ENCODE measurements around the gene ONECUT2.

DNA sequence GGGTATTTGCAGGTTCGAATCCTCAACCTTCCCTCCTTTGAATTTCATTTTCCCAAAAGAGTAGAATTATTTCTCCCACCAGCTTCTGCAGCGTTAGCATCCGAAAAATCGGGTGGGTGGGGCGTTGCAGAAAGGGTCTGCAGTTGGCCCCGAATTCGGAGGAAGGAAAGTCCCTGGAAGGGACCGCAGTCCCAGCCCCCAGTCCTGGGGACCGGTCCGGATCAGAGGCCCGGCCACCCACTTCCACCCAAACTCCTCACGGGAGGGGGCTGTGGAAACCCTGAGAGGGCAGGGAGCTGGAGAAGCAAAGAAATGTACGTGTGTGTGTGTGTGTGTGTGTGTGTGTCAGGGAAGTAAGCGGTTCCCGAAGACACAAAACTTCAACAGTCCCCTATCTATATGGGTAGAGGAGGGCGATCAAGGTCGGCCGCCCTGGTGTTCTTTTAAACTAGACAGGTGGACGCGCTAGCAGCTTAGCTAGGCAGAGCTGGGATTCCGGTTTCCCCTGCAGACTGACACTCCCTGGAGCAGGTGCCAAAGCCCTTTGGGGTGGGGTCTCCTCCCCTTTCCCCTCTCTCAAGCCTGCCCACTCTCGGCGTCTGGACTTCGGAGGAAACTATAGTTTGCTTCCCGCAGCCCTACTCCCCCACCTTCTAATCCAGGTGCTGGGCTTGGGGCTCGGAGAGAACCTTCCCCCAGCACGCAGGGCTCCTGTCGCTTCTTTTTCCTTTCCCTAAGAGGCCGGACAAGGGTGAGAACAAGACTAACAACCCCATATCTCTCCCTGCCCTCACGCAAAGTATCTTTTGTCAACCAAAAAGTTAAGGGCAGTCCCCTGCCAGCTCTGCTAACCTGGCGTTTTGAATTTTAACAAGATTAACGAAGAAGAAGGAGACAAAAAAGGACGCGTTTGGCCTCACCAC lies 4.8 kb upstream of the ONECUT2 start:
- TF ChIP-seq, protein P1, sequence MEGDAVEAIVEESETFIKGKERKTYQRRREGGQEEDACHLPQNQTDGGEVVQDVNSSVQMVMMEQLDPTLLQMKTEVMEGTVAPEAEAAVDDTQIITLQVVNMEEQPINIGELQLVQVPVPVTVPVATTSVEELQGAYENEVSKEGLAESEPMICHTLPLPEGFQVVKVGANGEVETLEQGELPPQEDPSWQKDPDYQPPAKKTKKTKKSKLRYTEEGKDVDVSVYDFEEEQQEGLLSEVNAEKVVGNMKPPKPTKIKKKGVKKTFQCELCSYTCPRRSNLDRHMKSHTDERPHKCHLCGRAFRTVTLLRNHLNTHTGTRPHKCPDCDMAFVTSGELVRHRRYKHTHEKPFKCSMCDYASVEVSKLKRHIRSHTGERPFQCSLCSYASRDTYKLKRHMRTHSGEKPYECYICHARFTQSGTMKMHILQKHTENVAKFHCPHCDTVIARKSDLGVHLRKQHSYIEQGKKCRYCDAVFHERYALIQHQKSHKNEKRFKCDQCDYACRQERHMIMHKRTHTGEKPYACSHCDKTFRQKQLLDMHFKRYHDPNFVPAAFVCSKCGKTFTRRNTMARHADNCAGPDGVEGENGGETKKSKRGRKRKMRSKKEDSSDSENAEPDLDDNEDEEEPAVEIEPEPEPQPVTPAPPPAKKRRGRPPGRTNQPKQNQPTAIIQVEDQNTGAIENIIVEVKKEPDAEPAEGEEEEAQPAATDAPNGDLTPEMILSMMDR (conservative IDR thresholded peaks at IDR 0.05; ENCODE audit: low read length), result no peak
- TF ChIP-seq EZH2phosphoT487 (IDR thresholded peaks at IDR 0.05; ENCODE audit: borderline replicate concordance), result no peak
